SIG-M5 (cell line): ENCODE results near the gene RPS4Y1.
"Not testable (repeated sequence)": the region's sequence is repeated elsewhere in the genome, so short reads cannot be mapped to it uniquely, and the experiment has no call there.

Source experiments
- DNase-seq: peaks from one replicate; lab custom pipeline; 2025; lab: John Stamatoyannopoulos, UW

RPS4Y1 gene

DNA sequence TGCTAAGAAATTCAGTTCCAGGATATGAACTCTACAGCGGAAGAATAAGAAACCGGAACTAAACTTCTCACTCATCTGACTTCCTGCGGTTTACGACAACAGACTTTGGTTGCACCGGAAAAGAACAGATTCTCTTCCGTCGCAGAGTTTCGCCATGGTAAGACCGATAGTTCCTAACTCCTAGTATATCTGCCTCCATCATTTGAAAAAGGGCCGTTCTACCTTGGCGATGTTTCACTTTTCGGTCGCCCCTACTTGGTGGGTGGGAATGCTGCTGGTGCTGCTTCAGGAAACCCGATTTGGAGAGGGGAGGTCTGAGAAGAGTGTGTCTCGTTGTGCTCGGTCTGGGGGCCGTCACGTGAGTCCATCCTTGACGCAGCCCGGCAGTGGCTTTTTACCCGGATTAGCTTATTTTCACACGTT lies at the start of gene RPS4Y1:
RPS4Y1 (plus strand) TSS at position 132 of the 423 bp plus-strand sequence; CDS start at position 155, 23 bp downstream.
- DNase-seq: no peak

- no peak for DNase-seq
Measured at GRCh38 chrY:2796977-2797523, 44.4 kb upstream of the RPS4Y1 start.

GRCh38 chrY:2797991-2798390 lies 43.4 kb upstream of the RPS4Y1 start:
- no peak for DNase-seq

DNA sequence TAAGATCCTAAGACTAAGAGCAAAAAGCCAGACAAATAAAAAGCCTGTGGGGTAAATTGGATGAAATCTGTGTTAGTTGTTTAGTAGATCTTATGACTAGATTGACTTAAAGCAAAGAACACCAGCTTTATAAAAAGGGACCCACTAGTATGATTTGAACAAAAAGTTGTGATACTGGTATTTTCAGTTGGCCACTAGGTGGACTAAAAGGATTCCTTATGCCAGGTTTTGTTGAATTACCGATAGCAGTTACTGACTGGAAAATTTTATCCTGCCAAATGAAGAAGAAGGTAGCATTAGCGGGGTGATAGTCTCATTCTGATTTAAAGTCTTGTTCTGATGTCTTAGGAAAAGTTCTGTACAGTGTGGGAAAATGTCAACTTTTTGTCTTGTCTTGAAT lies 41.2 kb upstream of the RPS4Y1 start:
- no peak for DNase-seq

GRCh38 chrY:2817146-2817896 lies 24.1 kb upstream of the RPS4Y1 start:
- DNase-seq: not testable (repeated sequence)

- no peak for DNase-seq
Measured at GRCh38 chrY:2824471-2824870, 16.9 kb upstream of the RPS4Y1 start.

DNA sequence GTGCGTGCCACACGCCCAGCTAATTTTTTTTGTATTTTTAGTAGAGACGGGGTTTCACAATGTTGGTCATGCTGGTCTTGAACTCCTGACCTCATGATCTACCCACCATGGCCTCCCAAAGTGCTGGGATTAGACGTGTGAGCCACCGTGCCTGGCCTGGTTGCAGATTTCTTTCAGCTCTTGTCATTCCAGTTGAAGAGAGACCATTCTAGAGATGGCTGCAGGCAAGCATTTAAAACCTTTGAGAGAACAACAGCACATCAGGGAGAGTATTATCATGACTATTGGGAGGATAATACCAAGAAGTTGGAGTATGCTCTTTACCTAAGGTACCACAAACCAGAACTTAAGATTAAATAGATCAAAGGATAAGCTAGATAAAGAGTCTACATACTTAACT lies 12.9 kb upstream of the RPS4Y1 start:
- no peak for DNase-seq

DNA sequence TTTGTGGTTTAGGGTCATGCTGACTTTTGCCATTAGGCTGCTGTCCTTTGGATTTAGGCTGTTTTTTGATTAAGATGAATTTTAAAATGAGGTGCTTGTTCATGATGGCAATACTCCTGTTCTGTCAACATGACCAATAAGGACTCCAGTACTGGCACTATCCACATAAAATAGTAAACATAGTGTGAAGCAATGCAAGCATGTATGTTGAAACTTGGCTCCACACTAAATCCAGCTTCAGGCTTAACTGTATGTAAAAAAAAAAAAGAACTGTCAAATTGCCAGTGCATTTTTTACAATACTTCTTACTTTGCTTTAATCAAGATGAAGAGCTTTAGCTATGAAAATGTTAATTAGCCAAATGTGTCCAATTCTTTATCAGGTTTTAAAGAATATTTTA lies 6.2 kb upstream of the RPS4Y1 start:
- DNase-seq: no peak

GRCh38 chrY:2837078-2837477 lies 4.3 kb upstream of the RPS4Y1 start:
- no peak for DNase-seq

GRCh38 chrY:2837932-2838331 lies 3.5 kb upstream of the RPS4Y1 start:
- no peak for DNase-seq

GRCh38 chrY:2846791-2847190 lies 5.4 kb downstream of the RPS4Y1 start:
- DNase-seq: no peak

- DNase-seq: no peak
Measured at GRCh38 chrY:2848384-2848783, 7.0 kb downstream of the RPS4Y1 start.

- no peak for DNase-seq
Measured at GRCh38 chrY:2849368-2849767, 8.0 kb downstream of the RPS4Y1 start.

GRCh38 chrY:2854145-2854774 lies 12.9 kb downstream of the RPS4Y1 start:
- no peak for DNase-seq

DNA sequence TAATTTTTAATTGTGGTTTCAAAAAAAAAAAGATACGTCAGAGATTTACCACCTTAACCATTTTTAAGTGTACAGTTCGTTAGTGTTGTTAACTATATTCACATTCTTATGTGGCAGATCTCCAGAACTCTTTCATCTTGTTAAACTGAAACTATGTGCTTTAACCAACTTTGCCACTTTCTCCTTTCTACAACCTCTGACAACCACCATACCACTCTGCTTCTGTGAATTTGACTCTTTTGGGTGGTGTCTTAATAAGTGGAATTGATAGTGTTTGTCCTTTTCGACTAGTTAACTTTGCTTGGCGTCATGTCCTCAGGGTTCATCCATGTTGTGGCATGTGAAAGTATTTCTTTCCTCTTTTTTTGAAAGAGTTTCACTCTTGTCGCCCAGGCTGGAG lies 15.7 kb downstream of the RPS4Y1 start:
- DNase-seq: no peak

DNA sequence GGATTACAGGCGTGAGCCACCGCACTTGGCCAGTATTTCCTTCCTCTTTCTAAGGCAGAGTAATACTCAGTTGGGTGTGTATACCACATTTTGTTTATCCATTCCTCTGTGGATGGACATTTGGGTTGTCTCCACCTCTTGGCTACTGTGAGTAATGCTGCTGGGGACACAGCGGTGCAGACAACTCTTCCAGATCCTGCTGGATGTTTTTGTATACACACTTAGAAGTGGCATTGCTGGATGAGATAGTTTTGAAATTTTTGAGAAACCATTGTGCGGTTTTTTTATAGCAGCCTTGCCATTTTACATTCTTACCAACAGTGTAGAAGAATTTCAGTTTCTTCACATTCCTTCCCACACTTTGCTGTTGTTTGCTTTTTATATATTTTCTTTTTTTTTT lies 16.3 kb downstream of the RPS4Y1 start:
- no peak for DNase-seq

- DNase-seq: no peak
Measured at GRCh38 chrY:2859782-2860181, 18.4 kb downstream of the RPS4Y1 start.

GRCh38 chrY:2860511-2860910 lies 19.1 kb downstream of the RPS4Y1 start:
- no peak for DNase-seq

DNA sequence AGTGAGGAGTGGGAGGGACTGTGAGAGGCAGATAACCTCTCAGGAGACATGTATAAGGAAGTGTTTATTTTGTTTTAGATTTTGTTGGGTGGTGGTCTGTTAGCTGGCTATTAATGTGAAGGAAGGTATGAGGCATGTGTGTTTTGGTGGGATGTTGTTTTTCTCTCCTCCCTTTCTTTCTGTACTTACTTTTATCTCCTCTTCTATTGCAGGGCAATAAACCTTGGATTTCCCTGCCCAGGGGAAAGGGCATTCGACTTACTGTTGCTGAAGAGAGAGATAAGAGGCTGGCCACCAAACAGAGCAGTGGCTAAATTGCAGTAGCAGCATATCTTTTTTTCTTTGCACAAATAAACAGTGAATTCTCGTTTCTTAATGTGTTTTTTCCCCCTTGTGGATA lies 25.2 kb downstream of the RPS4Y1 start:
- no peak for DNase-seq

DNA sequence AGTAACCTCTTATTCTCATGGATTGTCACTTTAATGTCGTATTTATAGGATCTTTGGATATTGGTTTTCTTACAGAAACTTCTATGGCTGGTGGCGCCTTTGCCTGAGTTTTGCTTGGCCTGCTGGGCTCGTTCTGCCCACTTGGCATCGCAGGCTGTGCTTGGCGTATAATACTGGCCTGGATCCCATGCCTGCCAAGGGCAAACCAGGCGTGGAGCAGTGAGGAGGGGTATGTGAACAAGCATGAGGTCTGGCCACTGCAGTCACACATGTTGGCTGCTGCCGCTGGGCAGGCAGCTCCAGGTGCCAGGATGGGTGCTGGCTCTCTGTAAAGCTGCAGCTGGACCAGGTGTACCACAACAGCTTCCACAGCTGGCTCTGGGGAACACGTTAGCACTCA lies 26.1 kb downstream of the RPS4Y1 start:
- no peak for DNase-seq

GRCh38 chrY:2868035-2868607 lies 26.7 kb downstream of the RPS4Y1 start:
- no peak for DNase-seq

GRCh38 chrY:2872234-2872633 lies 30.8 kb downstream of the RPS4Y1 start:
- not testable (repeated sequence) for DNase-seq

- DNase-seq: no peak
Measured at GRCh38 chrY:2874211-2874610, 32.8 kb downstream of the RPS4Y1 start.
